ENCODE results near the gene MEF2C. TPM values are rescaled to one million over a fixed set of nuclear protein-coding genes. Genes with fewer than 3 reads are reported as not detected.

Gene MEF2C
- polyA plus RNA-seq, 1 donor = 14.4 TPM

GRCh38 chr5:88671106-88671504 lies 211.9 kb downstream of the MEF2C start:
- no peak overlapping the region for H3K27ac ChIP-seq (ENCODE audit: low read length)
- WGBS (ENCODE audit: insufficient coverage, low lambda C conversion rate) = no CpG with 5 or more reads among the region's 1 CpG
- H3K4me1 ChIP-seq (ENCODE audit: control insufficient read depth, insufficient read depth, low read length) = peaks cover 12% of the 10 kb centered on the region
- H3K36me3 ChIP-seq (ENCODE audit: control insufficient read depth, insufficient read depth, low read length) = no peaks in the 10 kb centered on the region
- no peak overlapping the region for H3K4me3 ChIP-seq (ENCODE audit: low read length)
- DNase-seq = no peak
- peaks cover 14% of the 10 kb centered on the region for H3K9me3 ChIP-seq (ENCODE audit: control insufficient read depth, low read depth, low read length)
- peaks cover 87% of the 10 kb centered on the region for H3K27me3 ChIP-seq (ENCODE audit: control insufficient read depth, insufficient read depth, low read length)

- H3K9me3 ChIP-seq (ENCODE audit: control insufficient read depth, low read depth, low read length) = peaks cover 10% of the 10 kb centered on the region
- no peak for DNase-seq
- peaks cover 9% of the 10 kb centered on the region for H3K4me1 ChIP-seq (ENCODE audit: control insufficient read depth, insufficient read depth, low read length)
- no peaks in the 10 kb centered on the region for H3K36me3 ChIP-seq (ENCODE audit: control insufficient read depth, insufficient read depth, low read length)
- H3K27me3 ChIP-seq (ENCODE audit: control insufficient read depth, insufficient read depth, low read length) = peaks cover 87% of the 10 kb centered on the region
- H3K4me3 ChIP-seq (ENCODE audit: low read length) = no peak overlapping the region
- no peak overlapping the region for H3K27ac ChIP-seq (ENCODE audit: low read length)
- WGBS (ENCODE audit: insufficient coverage, low lambda C conversion rate) = no CpG with 5 or more reads among the region's 1 CpG
Observed at GRCh38 chr5:88670461-88670860, 212.5 kb downstream of the MEF2C start.

GRCh38 chr5:88669371-88670050 lies 213.5 kb downstream of the MEF2C start:
- no CpG with 5 or more reads among the region's 3 CpGs for WGBS (ENCODE audit: insufficient coverage, low lambda C conversion rate)
- Histone ChIP-seq H3K4me3 (ENCODE audit: low read length) (no peak overlapping the region), H3K9me3 (ENCODE audit: control insufficient read depth, low read depth, low read length) (peaks cover 7% of the 10 kb centered on the region), H3K36me3 (ENCODE audit: control insufficient read depth, insufficient read depth, low read length) (no peaks in the 10 kb centered on the region), H3K4me1 (ENCODE audit: control insufficient read depth, insufficient read depth, low read length) (peaks cover 6% of the 10 kb centered on the region), H3K27me3 (ENCODE audit: control insufficient read depth, insufficient read depth, low read length) (peaks cover 86% of the 10 kb centered on the region), H3K27ac (ENCODE audit: low read length) (no peak overlapping the region)
- no peak for DNase-seq

GRCh38 chr5:88667496-88668201 lies 215.3 kb downstream of the MEF2C start:
- H3K4me3 ChIP-seq (ENCODE audit: low read length) = no peak overlapping the region
- no CpG with 5 or more reads among the region's 23 CpGs for WGBS (ENCODE audit: insufficient coverage, low lambda C conversion rate)
- no peak overlapping the region for H3K27ac ChIP-seq (ENCODE audit: low read length)
- no peaks in the 10 kb centered on the region for H3K36me3 ChIP-seq (ENCODE audit: control insufficient read depth, insufficient read depth, low read length)
- H3K4me1 ChIP-seq (ENCODE audit: control insufficient read depth, insufficient read depth, low read length) = peaks cover 6% of the 10 kb centered on the region
- H3K27me3 ChIP-seq (ENCODE audit: control insufficient read depth, insufficient read depth, low read length) = peaks cover 84% of the 10 kb centered on the region
- no peak for DNase-seq
- H3K9me3 ChIP-seq (ENCODE audit: control insufficient read depth, low read depth, low read length) = no peaks in the 10 kb centered on the region

Measured in large intestine (tissue), 3 donors.